Nasal cavity respiratory epithelium epithelial cell of viscerocranial mucosa (primary cell): ENCODE data around the gene DNAH10. TPM values are rescaled to one million over a fixed set of nuclear protein-coding genes. Genes with fewer than 3 reads are reported as not detected.

Experiments
- total RNA-seq: library from RNA; depleted of rRNA; stranded (reverse); fragments of >200 nt; gene quantifications from 2 replicates; pipeline ENCODE4 v1.2.3, GENCODE V29; 2014

Gene DNAH10
- under 0.01 and 0.07 TPM in 2 replicates for total RNA-seq

DNA sequence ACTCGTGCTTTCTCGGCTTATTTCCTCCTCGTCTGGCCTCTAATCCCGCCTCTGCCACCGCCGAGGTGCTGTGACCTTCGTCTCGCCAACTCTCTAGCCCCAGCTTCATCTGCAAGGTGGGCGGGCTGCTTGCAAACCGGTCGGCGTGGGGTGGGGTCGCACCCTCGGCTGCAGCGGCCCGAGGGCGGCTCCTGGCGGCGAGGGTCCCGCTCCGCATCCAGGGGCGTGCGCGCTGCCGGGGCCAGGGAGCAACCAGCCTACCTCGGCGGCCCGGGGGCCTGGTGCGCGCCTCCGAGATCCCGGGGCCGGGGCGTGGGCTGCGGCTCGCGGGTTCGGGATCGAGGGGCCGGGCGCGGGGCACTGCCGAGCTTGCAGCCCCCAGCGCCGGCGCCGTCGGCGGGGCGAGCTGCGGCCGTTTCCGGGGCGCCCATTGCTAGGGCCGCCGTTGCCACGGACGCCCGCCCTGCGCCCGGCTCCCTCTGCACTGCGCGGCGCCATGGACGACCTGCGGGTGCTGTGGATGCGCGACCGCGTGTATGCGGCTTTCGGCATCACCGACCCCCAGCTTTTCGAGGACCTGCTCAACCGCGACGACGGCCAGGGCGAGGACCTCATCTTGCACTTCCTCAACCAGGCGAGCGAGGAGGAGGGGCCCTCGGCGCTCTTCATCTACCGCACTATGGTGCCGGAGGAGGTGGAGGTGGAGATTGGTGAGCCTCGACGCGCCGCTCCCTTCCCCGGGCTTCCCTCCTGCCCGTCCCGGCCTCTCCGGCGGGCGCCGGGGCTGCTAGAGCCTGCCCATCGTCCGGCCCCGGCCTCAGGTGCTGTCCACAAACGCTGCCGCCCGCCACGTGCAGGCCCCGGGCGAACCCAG lies at the start of gene DNAH10:
Gene DNAH10, plus strand, starts transcription at position 461 of the 874 bp plus-strand sequence. Its CDS starts 36 bp downstream, at position 497.

DNA sequence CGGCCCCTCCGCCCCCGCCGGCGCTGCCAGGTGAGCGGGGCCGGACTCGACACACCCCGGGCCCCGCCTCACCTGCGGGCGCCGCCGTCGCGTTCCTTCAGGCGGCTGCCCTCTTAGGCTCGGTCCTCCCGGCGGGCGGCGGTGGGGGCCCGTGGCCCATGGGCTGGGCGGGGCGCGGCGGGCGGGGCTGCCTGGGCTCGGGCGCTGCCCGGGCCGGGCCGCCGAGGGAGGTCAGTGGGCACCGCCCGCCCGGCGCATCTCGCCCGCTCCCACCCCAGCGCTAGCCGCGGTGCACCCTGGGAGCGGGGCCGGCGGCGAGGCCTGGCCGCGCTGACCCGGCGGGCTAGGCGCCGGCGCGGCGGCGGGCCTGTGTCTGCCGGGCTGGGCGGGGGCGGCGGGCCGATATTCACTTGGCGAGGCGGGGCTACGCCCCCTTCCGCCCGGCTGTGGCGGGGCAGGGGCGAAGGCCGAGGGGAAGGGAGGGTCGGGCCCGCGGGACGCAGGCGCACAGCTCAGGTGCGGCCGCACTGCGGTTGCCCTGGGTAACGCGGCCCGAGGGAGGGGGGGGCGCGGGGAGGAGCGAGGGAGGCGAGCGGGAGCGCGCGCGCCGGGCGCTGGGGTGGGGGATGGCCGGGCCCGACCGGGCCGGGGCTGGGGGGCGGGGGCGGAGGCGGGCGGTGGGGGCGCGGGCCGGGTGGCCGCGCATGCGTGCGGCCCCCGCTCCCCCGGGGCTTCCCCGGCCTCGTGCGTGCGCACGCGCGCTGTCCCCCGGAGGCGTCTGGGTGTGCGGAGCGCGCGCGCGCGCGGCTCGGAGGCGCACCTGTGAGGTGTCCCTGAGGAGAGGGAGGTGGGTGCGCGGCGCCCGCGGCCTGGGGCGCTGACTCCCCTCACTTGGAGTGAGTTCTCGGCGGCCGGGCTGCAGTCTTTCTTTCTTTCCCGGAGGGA lies 210.6 kb downstream of the DNAH10 start, which contains the start of the genes CCDC92 and ZNF664:
Gene CCDC92, minus strand, starts transcription at position 375 of the 945 bp plus-strand sequence. CDS start 28,526 bp downstream, outside the sequence.
Gene ZNF664, plus strand, starts transcription at position 759 of the 945 bp plus-strand sequence. CDS start 38,930 bp downstream, outside the sequence.

Other genes with a start within 250 kb of the DNAH10 start
- gene RILPL1, start 228.6 kb upstream of the DNAH10 start, total RNA-seq, result 7.9 and 17.4 TPM in 2 replicates
- gene TMED2, start 177.7 kb upstream of the DNAH10 start, total RNA-seq, result 365 and 836 TPM in 2 replicates
- gene DDX55, start 160.2 kb upstream of the DNAH10 start, total RNA-seq, result 22.6 and 22.9 TPM in 2 replicates
- gene EIF2B1, start 128.6 kb upstream of the DNAH10 start, total RNA-seq, result 36.9 and 51.8 TPM in 2 replicates
- 56.4 and 59.1 TPM in 2 replicates for gene GTF2H3, start 128.5 kb upstream of the DNAH10 start, total RNA-seq
- 2.7 and 5.0 TPM in 2 replicates for gene TCTN2, start 91.2 kb upstream of the DNAH10 start, total RNA-seq
- 30.7 and 36.2 TPM in 2 replicates for gene ATP6V0A2, start 49.9 kb upstream of the DNAH10 start, total RNA-seq
- gene CCDC92, start 210.5 kb downstream of the DNAH10 start, total RNA-seq, result 3.1 and 9.8 TPM in 2 replicates
- 87.5 and 93.0 TPM in 2 replicates for gene ZNF664, start 210.9 kb downstream of the DNAH10 start, total RNA-seq